T-helper 9 cell (primary cell): ENCODE results near the gene ZNF677.
"Not testable (repeated sequence)": the region's sequence is repeated elsewhere in the genome, so short reads cannot be mapped to it uniquely, and the experiment has no call there.

Experiments
- DNase-seq: peaks from one replicate; pipeline ENCODE4 v3.0.0-alpha.2; 2020

ZNF677 gene

DNA sequence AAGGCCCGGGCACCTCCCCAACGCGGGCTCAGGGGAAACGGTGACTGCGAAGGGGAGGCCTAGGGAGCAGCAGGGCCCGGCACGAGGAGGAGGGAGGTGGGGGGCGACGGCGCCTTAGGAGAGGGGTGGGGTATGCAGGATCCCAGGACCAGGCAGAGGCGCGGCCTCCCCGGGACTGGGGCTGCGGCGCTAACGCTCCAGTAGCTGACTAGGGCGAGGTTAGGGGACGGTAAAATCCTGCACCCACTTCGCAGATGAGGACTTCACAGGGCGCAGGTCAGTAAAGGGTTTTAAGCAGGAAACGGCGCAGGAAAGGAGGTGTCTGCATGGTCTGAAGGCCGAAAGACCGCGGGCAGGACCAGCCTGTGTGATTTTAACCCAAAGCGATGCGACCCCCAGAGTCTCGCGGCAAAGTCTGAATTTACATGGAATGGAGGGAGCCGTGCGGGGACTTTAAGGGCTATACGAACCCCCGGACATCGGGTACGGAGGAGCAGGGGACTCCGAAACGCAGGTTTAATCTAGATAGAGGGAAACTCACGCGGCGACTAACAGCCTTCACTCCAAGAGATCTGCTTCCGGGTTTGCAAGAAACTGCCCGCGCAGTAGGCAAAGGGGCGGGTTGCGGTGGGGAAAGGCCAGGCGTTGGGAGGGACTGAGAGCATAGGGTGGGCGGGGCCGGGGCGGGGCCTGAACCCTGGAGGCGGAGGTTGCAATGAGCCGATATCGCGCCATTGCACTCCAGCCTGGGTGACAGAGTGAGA lies 61.7 kb downstream of the ZNF677 start, which contains the start of gene ZNF665:
Gene ZNF665, minus strand, starts transcription at position 588 of the 764 bp plus-strand sequence. CDS start 10,460 bp downstream, outside the sequence.
- DNase-seq, result peak; percentile 56

DNA sequence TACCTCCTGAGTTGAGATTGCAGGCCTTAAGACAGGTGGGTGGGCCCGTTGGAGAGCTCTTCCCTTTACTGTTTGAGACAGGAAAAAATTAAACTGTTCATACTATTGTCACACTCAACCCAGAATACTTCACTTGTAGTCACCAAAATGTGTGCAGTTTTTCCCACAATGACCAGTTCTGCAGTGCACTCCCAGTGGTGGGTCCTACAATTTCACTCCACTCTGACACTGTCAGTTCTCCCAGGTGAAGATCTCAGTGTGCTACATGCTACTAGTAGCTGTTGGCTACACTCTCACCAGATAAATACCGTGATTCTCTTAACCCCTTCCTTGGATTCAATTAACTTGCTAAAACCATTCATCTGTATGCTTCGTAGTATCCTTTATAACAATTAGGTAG lies 64.4 kb downstream of the ZNF677 start:
- DNase-seq, result no peak

- not testable (repeated sequence) for DNase-seq
Observed at GRCh38 chr19:53189691-53190198, 64.9 kb downstream of the ZNF677 start.
